HUES6 (cell line): ENCODE measurements around the gene FSD1.
A peak's percentile ranks its signal among the peaks of the same experiment; 100 is the strongest.
"Not testable (repeated sequence)": the region's sequence is repeated elsewhere in the genome, so short reads cannot be mapped to it uniquely, and the experiment has no call there.

ENCODE experiments used
- H3K27ac ChIP-seq: 2 replicates; pipeline ENCODE4 v1.7.0; 2013; ENCODE audit warnings: low read depth, mild to moderate bottlenecking, low read length, inconsistent platforms
- H3K27me3 ChIP-seq: 2 replicates; pipeline ENCODE4 v1.6.1; 2013; ENCODE audit warnings: low read length; ENCODE audit not compliant: control insufficient read depth, insufficient read depth
- H3K36me3 ChIP-seq: 2 replicates; pipeline ENCODE4 v1.6.1; 2013; ENCODE audit warnings: low read length; ENCODE audit not compliant: control insufficient read depth, insufficient read depth
- H3K4me1 ChIP-seq: 2 replicates; pipeline ENCODE4 v1.6.1; 2013; ENCODE audit warnings: low read length; ENCODE audit not compliant: control insufficient read depth, insufficient read depth
- H3K4me3 ChIP-seq: 2 replicates; pipeline ENCODE4 v1.5.1; 2013; ENCODE audit warnings: low read depth, low read length
- H3K9ac ChIP-seq: one replicate; pipeline ENCODE4 v1.6.1; 2013; ENCODE audit warnings: mild to moderate bottlenecking, low read length
- H3K9me3 ChIP-seq: 2 replicates; pipeline ENCODE4 v1.6.1; 2013; ENCODE audit warnings: low read depth, low read length; ENCODE audit not compliant: control insufficient read depth, insufficient read depth

FSD1 gene

GRCh38 chr19:4272894-4273293 lies 31.5 kb upstream of the FSD1 start:
- Histone ChIP-seq H3K36me3 (peaks cover 18% of the 10 kb centered on the region), H3K9ac (no peak overlapping the region), H3K4me1 (0 out of 2 replicates have a peak, but pooled peaks cover 4% of the 10 kb centered on the region), H3K4me3 (no peak overlapping the region), H3K27me3 (no peaks in the 10 kb centered on the region), H3K27ac (no peak overlapping the region), H3K9me3 (0 out of 2 replicates have a peak, but pooled peaks cover 3% of the 10 kb centered on the region)

- H3K27me3 ChIP-seq, H3K27ac ChIP-seq, H3K9ac ChIP-seq, H3K9me3 ChIP-seq, H3K4me1 ChIP-seq, H3K36me3 ChIP-seq, H3K4me3 ChIP-seq: not testable (repeated sequence)
Observed at GRCh38 chr19:4274321-4274686, 30.1 kb upstream of the FSD1 start.

- Histone ChIP-seq H3K27me3 (peaks cover 39% of the 10 kb centered on the region), H3K27ac (no peak overlapping the region), H3K36me3 (no peaks in the 10 kb centered on the region), H3K4me1 (peaks cover 9% of the 10 kb centered on the region; the same call in 1 of the 2 replicates), H3K9me3 (no peaks in the 10 kb centered on the region), H3K4me3 (no peak overlapping the region), H3K9ac (no peak overlapping the region)
Observed at GRCh38 chr19:4277191-4277696, 27.2 kb upstream of the FSD1 start.

GRCh38 chr19:4278010-4278409 lies 26.4 kb upstream of the FSD1 start:
- peaks cover 9% of the 10 kb centered on the region; the same call in 1 of the 2 replicates for H3K4me1 ChIP-seq
- no peak overlapping the region for H3K9ac ChIP-seq
- H3K4me3 ChIP-seq: no peak overlapping the region
- H3K27ac ChIP-seq: no peak overlapping the region
- no peaks in the 10 kb centered on the region for H3K9me3 ChIP-seq
- H3K36me3 ChIP-seq: no peaks in the 10 kb centered on the region
- H3K27me3 ChIP-seq: peaks cover 45% of the 10 kb centered on the region

GRCh38 chr19:4278419-4279266 lies 25.8 kb upstream of the FSD1 start, which contains the start of gene SHD:
Gene SHD, plus strand, starts transcription at chr19:4279266. Its CDS starts 798 bp downstream, at chr19:4280064.
- Histone ChIP-seq H3K27me3 (peaks cover 48% of the 10 kb centered on the region), H3K9me3 (no peaks in the 10 kb centered on the region), H3K9ac (peak within 1 kb of the TSS; percentile 19), H3K27ac (no peak within 1 kb of the TSS), H3K36me3 (no peaks in the 10 kb centered on the region), H3K4me1 (peaks cover 9% of the 10 kb centered on the region; the same call in 1 of the 2 replicates), H3K4me3 (peak within 1 kb of the TSS; percentile 61)

GRCh38 chr19:4279267-4279529 lies 25.2 kb upstream of the FSD1 start:
- H3K4me1 ChIP-seq: peaks cover 9% of the 10 kb centered on the region; the same call in 1 of the 2 replicates
- H3K27ac ChIP-seq: no peak overlapping the region
- no peaks in the 10 kb centered on the region for H3K36me3 ChIP-seq
- peak overlapping the region; percentile 61 for H3K4me3 ChIP-seq
- H3K9ac ChIP-seq: peak overlapping the region; percentile 19
- no peaks in the 10 kb centered on the region for H3K9me3 ChIP-seq
- H3K27me3 ChIP-seq: peaks cover 48% of the 10 kb centered on the region

GRCh38 chr19:4279530-4280422 lies 24.6 kb upstream of the FSD1 start:
- Histone ChIP-seq H3K36me3 (no peaks in the 10 kb centered on the region), H3K4me3 (peak overlapping the region; percentile 61), H3K9ac (peak overlapping the region; percentile 19)

GRCh38 chr19:4284176-4284958 lies 20.0 kb upstream of the FSD1 start:
- Histone ChIP-seq H3K9ac (no peak overlapping the region), H3K27ac (no peak overlapping the region), H3K9me3 (no peaks in the 10 kb centered on the region), H3K36me3 (no peaks in the 10 kb centered on the region), H3K4me3 (peak overlapping the region; percentile 53), H3K4me1 (peaks cover 6% of the 10 kb centered on the region; the same call in 1 of the 2 replicates), H3K27me3 (peaks cover 48% of the 10 kb centered on the region)

More at GRCh38 chr19:4279530-4280422, 24.6 kb upstream of the FSD1 start:
- Histone ChIP-seq H3K4me1 (peaks cover 9% of the 10 kb centered on the region; the same call in 1 of the 2 replicates), H3K9me3 (no peaks in the 10 kb centered on the region), H3K27ac (no peak overlapping the region), H3K27me3 (peaks cover 50% of the 10 kb centered on the region)

- H3K27me3 ChIP-seq: peaks cover 42% of the 10 kb centered on the region
- H3K4me1 ChIP-seq: peaks cover 6% of the 10 kb centered on the region; the same call in 1 of the 2 replicates
- no peak overlapping the region for H3K27ac ChIP-seq
- H3K36me3 ChIP-seq: no peaks in the 10 kb centered on the region
- H3K9ac ChIP-seq: no peak overlapping the region
- H3K9me3 ChIP-seq: no peaks in the 10 kb centered on the region
- H3K4me3 ChIP-seq: peak overlapping the region; percentile 53
Observed at GRCh38 chr19:4284974-4285373, 19.4 kb upstream of the FSD1 start.

- not testable (repeated sequence) for H3K9ac ChIP-seq, H3K36me3 ChIP-seq, H3K9me3 ChIP-seq, H3K4me1 ChIP-seq, H3K4me3 ChIP-seq, H3K27ac ChIP-seq
- peaks cover 30% of the 10 kb centered on the region for H3K27me3 ChIP-seq
Observed at GRCh38 chr19:4286141-4286540, 18.3 kb upstream of the FSD1 start.
